IMR-90 (cell line): Measurements from ENCODE around the gene AMY1A. TPM values are rescaled to one million over a fixed set of nuclear protein-coding genes. Genes with fewer than 3 reads are reported as not detected.
"Not testable (repeated sequence)": the region's sequence is repeated elsewhere in the genome, so short reads cannot be mapped to it uniquely, and the experiment has no call there.

Experiments
- ATAC-seq: fragments of 200-7000 bp; cut with Tn5 transposase; 2 replicates; pipeline ENCODE4 v1.9.1; 2020; ENCODE audit warnings: low read depth, mild to moderate bottlenecking, moderate library complexity
- BruUV-seq: library from RNA; stranded (reverse); fragments of 400-500 nt; replicated peaks from 2 replicates; lab custom pipeline; 2021; lab: Mats Ljungman, UMichigan
- CTCF ChIA-PET: fragments of 300-600 bp; formaldehyde crosslinking; extraction: SDS; loops from one replicate; lab custom pipeline; 2021; ENCODE audit warnings: antibody characterized with exemption; lab: Yijun Ruan, JAX
- POLR2A ChIA-PET: fragments of 300-600 bp; sonication (Branson Sonifier 250); formaldehyde crosslinking; loops from one replicate; lab custom pipeline; 2022; ENCODE audit warnings: antibody characterized with exemption; ENCODE audit not compliant: unreplicated experiment; lab: Charles Lee
- DNase-seq: peaks from one replicate; pipeline ENCODE4 v3.0.0; 2013
- H2AFZ ChIP-seq: replicated peaks from 2 replicates; pipeline ENCODE3; 2013; ENCODE audit warnings: low read length, mild to moderate bottlenecking; ENCODE audit not compliant: poor library complexity
- H2AK5ac ChIP-seq: 2 replicates; pipeline ENCODE4 v1.6.1; 2013; ENCODE audit warnings: low read depth, low read length, inconsistent platforms
- H2AK9ac ChIP-seq: replicated peaks from 2 replicates; pipeline ENCODE3; 2013; ENCODE audit warnings: mild to moderate bottlenecking, low read depth, low read length, moderate library complexity; ENCODE audit not compliant: poor library complexity
- H2BK120ac ChIP-seq: 2 replicates; pipeline ENCODE4 v1.6.1; 2013; ENCODE audit warnings: low read depth, low read length, inconsistent platforms
- H2BK15ac ChIP-seq: 3 replicates; pipeline ENCODE4 v1.6.1; 2013; ENCODE audit warnings: low read depth, low read length, inconsistent platforms
- H2BK20ac ChIP-seq: 2 replicates; pipeline ENCODE4 v1.6.1; 2013; ENCODE audit warnings: low read depth, mild to moderate bottlenecking, inconsistent platforms, low read length, moderate library complexity
- H2BK5ac ChIP-seq: 2 replicates; pipeline ENCODE4 v1.6.1; 2013; ENCODE audit warnings: mild to moderate bottlenecking, low read depth, low read length, inconsistent platforms; ENCODE audit not compliant: poor library complexity, severe bottlenecking
- H3K14ac ChIP-seq: replicated peaks from 2 replicates; pipeline ENCODE4 v1.6.1; 2013; ENCODE audit warnings: low read depth, low read length, inconsistent platforms
- H3K18ac ChIP-seq: 2 replicates; pipeline ENCODE4 v1.6.1; 2013; ENCODE audit warnings: low read depth, low read length, control low read depth
- H3K23ac ChIP-seq: 2 replicates; pipeline ENCODE4 v1.6.1; 2013; ENCODE audit warnings: low read depth, low read length, inconsistent platforms
- H3K27ac ChIP-seq: 2 replicates; pipeline ENCODE4 v1.5.1; 2013; ENCODE audit warnings: mild to moderate bottlenecking, control low read depth, low read length; ENCODE audit not compliant: insufficient read depth
- H3K27me3 ChIP-seq: 2 replicates; pipeline ENCODE4 v1.6.1; 2013; ENCODE audit warnings: low read length; ENCODE audit not compliant: control insufficient read depth, insufficient read depth
- H3K36me3 ChIP-seq: 2 replicates; pipeline ENCODE4 v1.6.1; 2013; ENCODE audit warnings: low read length, mixed read lengths; ENCODE audit not compliant: control insufficient read depth, insufficient read depth
- H3K4ac ChIP-seq: 2 replicates; pipeline ENCODE4 v1.6.1; 2013; ENCODE audit warnings: low read depth, low read length, inconsistent platforms
- H3K4me1 ChIP-seq: 2 replicates; pipeline ENCODE4 v1.6.1; 2013; ENCODE audit warnings: low read length, mixed read lengths; ENCODE audit not compliant: control insufficient read depth, insufficient read depth
- H3K4me2 ChIP-seq: 2 replicates; pipeline ENCODE4 v1.6.1; 2013; ENCODE audit warnings: low read depth, mild to moderate bottlenecking, control low read depth, low read length, moderate library complexity
- H3K4me3 ChIP-seq: 2 replicates; pipeline ENCODE4 v1.5.1; 2013; ENCODE audit warnings: low read depth, mild to moderate bottlenecking, control low read depth, low read length, moderate library complexity; ENCODE audit not compliant: insufficient read depth
- H3K56ac ChIP-seq: 2 replicates; pipeline ENCODE4 v1.6.1; 2013; ENCODE audit warnings: low read length, inconsistent platforms; ENCODE audit not compliant: insufficient read depth; ENCODE audit errors: extremely low read depth
- H3K79me1 ChIP-seq, 2 experiments: 2 replicates each; pipeline ENCODE4 v1.6.1; 2013; ENCODE audit warnings: low read length in 2 of 2, inconsistent platforms in 1 of 2, low read depth in 1 of 2
- H3K9ac ChIP-seq: 2 replicates; pipeline ENCODE4 v1.6.1; 2013; ENCODE audit warnings: low read depth, low read length, control low read depth
- H3K9me1 ChIP-seq: 2 replicates; pipeline ENCODE4 v1.6.1; 2013; ENCODE audit warnings: low read length, inconsistent platforms; ENCODE audit not compliant: insufficient read depth
- H3K9me3 ChIP-seq: 2 replicates; pipeline ENCODE4 v1.6.1; 2013; ENCODE audit warnings: low read length; ENCODE audit not compliant: control insufficient read depth, insufficient read depth
- H4K20me1 ChIP-seq: 2 replicates; pipeline ENCODE4 v1.6.1; 2013; ENCODE audit warnings: low read length, inconsistent platforms; ENCODE audit not compliant: insufficient read depth
- H4K5ac ChIP-seq: 2 replicates; pipeline ENCODE4 v1.6.1; 2013; ENCODE audit warnings: mild to moderate bottlenecking, low read depth, low read length, control low read depth
- H4K8ac ChIP-seq, 2 experiments: 2 replicates each; pipeline ENCODE4 v1.6.1; 2013; ENCODE audit warnings: low read depth in 2 of 2, low read length in 2 of 2, control low read depth in 1 of 2, inconsistent platforms in 1 of 2
- H4K91ac ChIP-seq: 2 replicates; pipeline ENCODE4 v1.6.1; 2013; ENCODE audit warnings: low read depth, low read length, inconsistent platforms; ENCODE audit not compliant: insufficient read depth
- WGBS, 2 experiments: methylation state at CpG; one replicate each; pipeline versions ENCODE4 v1.1.5 to v1.1.7; 2013; ENCODE audit warnings: missing lambda C conversion rate in 2 of 2; ENCODE audit not compliant: insufficient read length in 1 of 2; ENCODE audit errors: extremely low coverage in 2 of 2; 5-methylcytosine and 5-hydroxymethylcytosine counted together
- dilution Hi-C: fragments of 300-500 bp; cut with HindIII; formaldehyde crosslinking; loops from one replicate; pipeline ENCODE4 v1.14.3; 2018; ENCODE audit warnings: low sequenced_read_pairs; ENCODE audit not compliant: unreplicated experiment
- in situ Hi-C: fragments of 300-500 bp; cut with MboI; formaldehyde crosslinking; loops from 3 replicates; pipeline ENCODE4 v1.14.3; 2019; ENCODE audit warnings: low sequenced_read_pairs, inconsistent platforms, mixed read lengths
- intact Hi-C: fragments of 100-400 bp; cut with micrococcal nuclease; formaldehyde crosslinking; loops from 2 replicates; pipeline ENCODE4 v1.10.0; 2022
- polyA plus RNA-seq, 3 experiments: library from polyadenylated mRNA; depleted of rRNA; stranded (reverse); fragments of >200 nt; gene quantifications; 2 replicates each; pipeline ENCODE4 v1.2.3, GENCODE V29; 2012; ENCODE audit warnings: low replicate concordance in 1 of 3
- total RNA-seq: library from RNA; depleted of rRNA; stranded (reverse); fragments of >200 nt; gene quantifications from 2 replicates; pipeline ENCODE4 v1.2.3, GENCODE V29; 2012

Gene AMY1A
- total and polyA plus RNA-seq, 2 of the 4 experiments (the other 2 are of a cell fraction): not detected

DNA sequence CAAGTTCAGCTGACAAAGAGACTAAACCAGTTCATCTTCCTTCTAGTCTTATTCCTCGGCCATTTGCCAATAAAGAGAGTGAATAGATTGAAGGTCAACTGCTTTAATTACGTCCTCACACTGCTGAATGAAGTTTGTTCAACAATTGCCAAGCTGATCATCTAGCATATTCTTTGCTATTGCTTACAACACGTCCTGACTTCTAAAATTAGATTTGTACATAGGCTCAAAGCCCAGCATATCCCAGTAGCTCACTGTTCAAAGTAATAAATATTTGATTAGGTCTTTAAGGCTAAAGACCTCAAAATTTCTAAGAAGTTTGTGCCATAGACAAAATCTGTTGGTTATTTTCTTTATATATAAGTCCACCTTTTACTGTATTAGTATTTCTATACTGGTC, 20.8 kb downstream of the AMY1A start:
- H3K9me3 ChIP-seq, intact Hi-C loops, H3K79me1 ChIP-seq, in situ Hi-C loops, H2AK9ac ChIP-seq, H2BK20ac ChIP-seq, H3K4ac ChIP-seq, H4K5ac ChIP-seq, H3K56ac ChIP-seq, H3K14ac ChIP-seq, H4K91ac ChIP-seq, H3K4me2 ChIP-seq, H4K8ac ChIP-seq, H3K18ac ChIP-seq, H3K27ac ChIP-seq, H2BK120ac ChIP-seq, H3K4me3 ChIP-seq, H2BK5ac ChIP-seq, CTCF ChIA-PET, H3K9ac ChIP-seq, POLR2A ChIA-PET, H3K27me3 ChIP-seq, dilution Hi-C loops, H3K23ac ChIP-seq, H2AFZ ChIP-seq, DNase-seq, ATAC-seq, H3K36me3 ChIP-seq, H3K4me1 ChIP-seq, H2AK5ac ChIP-seq, H2BK15ac ChIP-seq, H3K9me1 ChIP-seq, BruUV-seq, H4K20me1 ChIP-seq: not testable (repeated sequence)
- no CpG with 5 or more reads among the region's 3 CpGs for WGBS, 2 experiments

GRCh38 chr1:103696110-103696509, 40.5 kb downstream of the AMY1A start, which contains the start of gene AMY1B:
Gene AMY1B (minus strand): TSS chr1:103696210. CDS start chr1:103695639, 571 bp downstream.
- H3K36me3 ChIP-seq, H3K4me1 ChIP-seq, DNase-seq, H3K4me2 ChIP-seq, H3K56ac ChIP-seq, H3K4me3 ChIP-seq, H2AK5ac ChIP-seq, H3K18ac ChIP-seq, ATAC-seq, intact Hi-C loops, POLR2A ChIA-PET, H3K9me3 ChIP-seq, H2BK120ac ChIP-seq, H4K8ac ChIP-seq, BruUV-seq, H3K27ac ChIP-seq, H2AK9ac ChIP-seq, H2BK5ac ChIP-seq, H2BK20ac ChIP-seq, H4K20me1 ChIP-seq, in situ Hi-C loops, H4K91ac ChIP-seq, H3K27me3 ChIP-seq, H3K23ac ChIP-seq, H3K79me1 ChIP-seq, H2BK15ac ChIP-seq, CTCF ChIA-PET, H3K14ac ChIP-seq, H4K5ac ChIP-seq, H3K9ac ChIP-seq, H3K4ac ChIP-seq, dilution Hi-C loops, H2AFZ ChIP-seq, H3K9me1 ChIP-seq: not testable (repeated sequence)
- WGBS, 2 experiments: no CpG with 5 or more reads among the region's 5 CpGs
